Thyroid gland (tissue), 4 donors: ENCODE data around the gene ASPSCR1.

Source experiments
- POLR2A ChIP-seq, 2 donors: fragments of 450-650 bp; IDR thresholded peaks; one replicate each; pipeline ENCODE4 v1.6.1; 2017; ENCODE audit warnings: antibody characterized with exemption in 2 of 2, mild to moderate bottlenecking in 2 of 2, moderate library complexity in 1 of 2
- TF ChIP-seq, protein P1 (sequence below), 6 experiments: fragments of 200-600 bp in 3 of 6; fragments of 450-650 bp in 3 of 6; sonication (generic) in 3 of 6; IDR thresholded peaks; one replicate each; pipeline ENCODE4 v1.5.1; 2016 to 2019; ENCODE audit warnings: antibody characterized with exemption in 6 of 6, mild to moderate bottlenecking in 2 of 6, inconsistent platforms in 1 of 6, moderate library complexity in 1 of 6

DNA sequence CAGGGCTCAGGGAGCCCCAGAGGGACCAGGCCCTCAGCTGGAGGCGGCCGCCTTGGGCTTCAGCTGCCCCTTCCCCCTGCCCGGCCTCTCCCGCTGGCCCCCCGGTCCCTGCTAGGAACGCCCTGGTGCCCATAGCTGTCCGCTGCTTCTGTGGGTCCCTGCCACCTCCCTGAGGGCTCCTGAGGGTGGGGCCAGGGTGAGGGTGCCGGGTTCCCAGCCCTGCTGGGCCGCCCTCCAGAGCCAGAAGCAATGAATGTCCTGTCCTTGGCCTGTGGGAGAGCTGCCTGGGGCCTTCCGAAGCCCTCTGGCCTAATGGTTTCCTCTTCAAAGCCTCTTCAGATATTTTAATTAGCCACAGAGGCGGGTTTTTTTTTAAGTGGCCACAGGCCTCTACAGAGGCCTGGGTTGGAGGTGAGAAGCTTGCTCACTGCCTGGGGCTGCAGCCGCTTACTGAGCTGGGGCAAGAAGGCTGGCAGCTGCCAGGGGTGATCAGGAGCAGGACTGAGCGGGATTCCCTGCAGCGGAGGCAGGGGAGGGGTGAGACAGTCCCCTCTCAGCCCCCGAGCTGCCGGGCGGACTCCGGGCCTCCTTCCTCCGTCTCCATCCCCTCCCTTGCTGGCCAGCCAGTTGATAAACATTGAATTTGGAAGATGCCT lies 35.3 kb downstream of the ASPSCR1 start:
- TF ChIP-seq POLR2A (IDR thresholded peaks at IDR 0.05): no peak
- TF ChIP-seq, protein P1, sequence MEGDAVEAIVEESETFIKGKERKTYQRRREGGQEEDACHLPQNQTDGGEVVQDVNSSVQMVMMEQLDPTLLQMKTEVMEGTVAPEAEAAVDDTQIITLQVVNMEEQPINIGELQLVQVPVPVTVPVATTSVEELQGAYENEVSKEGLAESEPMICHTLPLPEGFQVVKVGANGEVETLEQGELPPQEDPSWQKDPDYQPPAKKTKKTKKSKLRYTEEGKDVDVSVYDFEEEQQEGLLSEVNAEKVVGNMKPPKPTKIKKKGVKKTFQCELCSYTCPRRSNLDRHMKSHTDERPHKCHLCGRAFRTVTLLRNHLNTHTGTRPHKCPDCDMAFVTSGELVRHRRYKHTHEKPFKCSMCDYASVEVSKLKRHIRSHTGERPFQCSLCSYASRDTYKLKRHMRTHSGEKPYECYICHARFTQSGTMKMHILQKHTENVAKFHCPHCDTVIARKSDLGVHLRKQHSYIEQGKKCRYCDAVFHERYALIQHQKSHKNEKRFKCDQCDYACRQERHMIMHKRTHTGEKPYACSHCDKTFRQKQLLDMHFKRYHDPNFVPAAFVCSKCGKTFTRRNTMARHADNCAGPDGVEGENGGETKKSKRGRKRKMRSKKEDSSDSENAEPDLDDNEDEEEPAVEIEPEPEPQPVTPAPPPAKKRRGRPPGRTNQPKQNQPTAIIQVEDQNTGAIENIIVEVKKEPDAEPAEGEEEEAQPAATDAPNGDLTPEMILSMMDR (IDR thresholded peaks at IDR 0.05): no peak
